Muscle of back (tissue), 11 donors: ENCODE measurements around the gene BIN1. TPM values are rescaled to one million over a fixed set of nuclear protein-coding genes. Genes with fewer than 3 reads are reported as not detected.
"Not testable (repeated sequence)": the region's sequence is repeated elsewhere in the genome, so short reads cannot be mapped to it uniquely, and the experiment has no call there.

Source experiments
- DNase-seq, 3 donors: peaks; one replicate each; pipeline versions ENCODE4 v3.0.0 to v3.0.0-alpha.2; 2013
- polyA plus RNA-seq, 10 donors: library from polyadenylated mRNA; unstranded; fragments of 120-200 nt; gene quantifications; one replicate each; pipeline ENCODE4 v1.2.1, GENCODE V29; 2013; ENCODE audit not compliant: insufficient read length in 10 of 10

BIN1 gene
- polyA plus RNA-seq, 10 donors: 526 to 885 (median 760) TPM

GRCh38 chr2:127137741-127138140 lies 30.8 kb upstream of the BIN1 start:
- no peak for DNase-seq

GRCh38 chr2:127137225-127137624 lies 30.3 kb upstream of the BIN1 start:
- DNase-seq: no peak

- DNase-seq: peak in 1 of 3 donors; percentile 41
Measured at GRCh38 chr2:127134833-127135830, 28.2 kb upstream of the BIN1 start.

- DNase-seq: no peak
Measured at GRCh38 chr2:127134235-127134634, 27.3 kb upstream of the BIN1 start.

- DNase-seq: no peak
Measured at GRCh38 chr2:127133793-127134192, 26.8 kb upstream of the BIN1 start.

- no peak for DNase-seq
Measured at GRCh38 chr2:127130421-127130820, 23.5 kb upstream of the BIN1 start.

GRCh38 chr2:127129937-127130336 lies 23.0 kb upstream of the BIN1 start:
- DNase-seq: no peak

GRCh38 chr2:127128445-127128904 lies 21.5 kb upstream of the BIN1 start:
- DNase-seq: peak in 1 of 3 donors; percentile 54

GRCh38 chr2:127125821-127126220 lies 18.9 kb upstream of the BIN1 start:
- no peak for DNase-seq

- DNase-seq: no peak
Measured at GRCh38 chr2:127124426-127124825, 17.5 kb upstream of the BIN1 start.

- peak in 1 of 3 donors; percentile 93 for DNase-seq
Measured at GRCh38 chr2:127122361-127123027, 15.5 kb upstream of the BIN1 start.

GRCh38 chr2:127121776-127122176 lies 14.8 kb upstream of the BIN1 start:
- peak; percentile 83 to 98 (median 93) for DNase-seq

GRCh38 chr2:127121353-127121752 lies 14.4 kb upstream of the BIN1 start:
- no peak for DNase-seq

- DNase-seq: not testable (repeated sequence)
Measured at GRCh38 chr2:127120408-127120807, 13.5 kb upstream of the BIN1 start.

GRCh38 chr2:127118467-127118866 lies 11.5 kb upstream of the BIN1 start:
- no peak for DNase-seq

GRCh38 chr2:127118038-127118437 lies 11.1 kb upstream of the BIN1 start:
- no peak for DNase-seq

- no peak for DNase-seq
Measured at GRCh38 chr2:127117603-127118002, 10.6 kb upstream of the BIN1 start.

- no peak for DNase-seq
Measured at GRCh38 chr2:127115471-127116199, 8.7 kb upstream of the BIN1 start.

GRCh38 chr2:127110985-127111384 lies 4.0 kb upstream of the BIN1 start:
- no peak for DNase-seq

GRCh38 chr2:127108090-127108523 lies 1.2 kb upstream of the BIN1 start:
- DNase-seq: no peak

GRCh38 chr2:127107622-127107999 lies 657 bp upstream of the BIN1 start:
- DNase-seq: no peak

- DNase-seq: no peak
Measured at GRCh38 chr2:127106457-127106990, 430 bp downstream of the BIN1 start.
